GM20000 (cell line): ENCODE measurements around the gene RPLP2.

Experiments
- DNase-seq: peaks from one replicate; pipeline ENCODE4 v3.0.0; 2012; ENCODE audit warnings: low spot score
- CTCF ChIP-seq: IDR thresholded peaks from 2 replicates; pipeline ENCODE4 v1.5.1; 2012; ENCODE audit warnings: mild to moderate bottlenecking, control low read depth; ENCODE audit errors: extremely low read depth, missing control alignments

RPLP2 gene

GRCh38 chr11:860234-861104, 50.7 kb downstream of the RPLP2 start:
- DNase-seq = no peak
- no peak for TF ChIP-seq CTCF

DNA sequence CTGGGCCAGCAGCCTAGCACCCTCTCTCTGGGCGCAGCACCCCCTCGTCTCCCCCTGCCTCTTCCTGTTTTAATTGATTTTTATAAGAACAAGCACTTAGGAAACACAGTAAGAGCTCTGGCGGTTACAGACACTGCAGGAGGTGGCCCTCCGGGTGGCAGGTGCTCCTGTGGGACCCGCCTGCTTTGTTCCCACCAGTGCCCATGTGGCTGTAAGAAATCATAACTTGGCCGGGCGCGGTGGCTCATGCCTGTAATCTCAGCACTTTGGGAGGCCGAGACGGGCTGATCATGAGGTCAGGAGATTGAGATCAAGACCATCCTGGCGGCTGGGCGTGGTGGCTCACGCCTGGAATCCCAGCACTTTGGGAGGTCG, 51.3 kb downstream of the RPLP2 start:
- TF ChIP-seq CTCF = no peak
- no peak for DNase-seq

DNA sequence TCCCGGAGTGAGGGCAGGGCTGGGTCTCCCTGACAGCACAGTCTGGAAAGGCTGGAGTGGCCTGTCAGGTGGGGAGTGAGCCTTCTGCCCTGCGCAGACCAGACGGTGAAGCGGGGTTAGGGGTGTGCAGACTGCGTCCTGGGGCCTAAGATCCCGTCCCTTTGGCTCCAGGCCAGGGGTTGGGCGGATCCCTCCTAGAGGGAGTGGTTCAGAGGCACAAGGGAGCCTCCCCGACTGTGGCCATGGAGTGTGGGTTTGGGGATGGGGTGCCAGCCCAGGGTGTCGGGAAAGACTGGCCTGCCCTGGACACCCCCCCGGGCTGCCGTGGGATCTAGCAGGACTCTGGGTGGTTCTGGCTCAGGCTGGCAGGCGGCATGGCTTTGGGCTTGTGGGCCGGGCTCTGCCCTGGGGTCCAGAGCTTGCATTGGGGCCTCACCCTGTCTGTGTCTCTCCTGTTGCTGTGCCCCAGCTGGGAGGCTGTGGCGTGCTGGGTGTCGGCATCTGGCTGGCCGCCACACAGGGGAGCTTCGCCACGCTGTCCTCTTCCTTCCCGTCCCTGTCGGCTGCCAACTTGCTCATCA, 52.4 kb downstream of the RPLP2 start:
- no peak for TF ChIP-seq CTCF
- DNase-seq = no peak
